Ovary (tissue), 3 donors: ENCODE measurements around the gene COL6A3.

Experiments used
- CTCF ChIP-seq, 3 donors: fragments of 450-650 bp in 2 of 3; fragments of 200-600 bp in 1 of 3; IDR thresholded peaks; one replicate each; pipeline versions ENCODE4 v1.5.1 to v1.8.0; 2016 to 2022; ENCODE audit warnings: antibody characterized with exemption in 3 of 3, mild to moderate bottlenecking in 1 of 3
- EP300 ChIP-seq: sonication (generic); formaldehyde crosslinking; IDR thresholded peaks from one replicate; pipeline ENCODE4 v1.6.1; 2017; ENCODE audit warnings: antibody characterized with exemption
- POLR2A ChIP-seq: fragments of 450-650 bp; IDR thresholded peaks from one replicate; pipeline ENCODE4 v1.6.1; 2017; ENCODE audit warnings: antibody characterized with exemption, mild to moderate bottlenecking, moderate library complexity
- donor health status: DM: no; HTN: no; CAD: no.

- TF ChIP-seq CTCF (IDR thresholded peaks at IDR 0.05) (no peak), POLR2A (no peak), EP300 (no peak)
Observed at GRCh38 chr2:237276716-237277490, 137.1 kb downstream of the COL6A3 start.
